GM18502 (cell line): Measurements from ENCODE around the gene CYTL1.
"Not testable (repeated sequence)": the region's sequence is repeated elsewhere in the genome, so short reads cannot be mapped to it uniquely, and the experiment has no call there.

ENCODE experiments used
- ATAC-seq: cut with Tn5 transposase; IDR thresholded peaks from one replicate; pipeline ENCODE4 v1.9.1; 2021; ENCODE audit warnings: mild to moderate bottlenecking; ENCODE audit not compliant: unreplicated experiment, poor library complexity

CYTL1 gene

GRCh38 chr4:5019274-5019673 is at the start of gene CYTL1:
TSS of gene CYTL1 (minus strand) at chr4:5019458. CDS start at chr4:5019445, 13 bp downstream.
- no peak for ATAC-seq

DNA sequence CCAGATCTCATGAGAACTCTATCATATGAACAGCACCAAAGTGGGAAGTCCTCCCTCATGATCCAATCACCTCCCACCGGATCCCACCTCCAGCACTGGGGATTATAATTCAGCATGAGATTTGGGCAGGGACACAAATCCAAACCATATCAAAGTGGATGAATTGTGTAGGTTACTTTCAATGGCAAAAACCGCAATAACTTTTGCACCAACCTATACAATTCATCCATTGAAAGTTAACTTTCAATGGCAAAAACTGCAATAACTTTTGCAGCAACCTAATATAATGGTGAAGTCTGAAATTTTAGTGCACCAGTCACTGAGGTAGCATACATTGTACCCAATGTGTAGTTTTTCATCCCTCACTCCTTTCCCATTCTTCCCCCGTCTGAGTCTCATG is 48.6 kb upstream of the CYTL1 start:
- no peak for ATAC-seq

DNA sequence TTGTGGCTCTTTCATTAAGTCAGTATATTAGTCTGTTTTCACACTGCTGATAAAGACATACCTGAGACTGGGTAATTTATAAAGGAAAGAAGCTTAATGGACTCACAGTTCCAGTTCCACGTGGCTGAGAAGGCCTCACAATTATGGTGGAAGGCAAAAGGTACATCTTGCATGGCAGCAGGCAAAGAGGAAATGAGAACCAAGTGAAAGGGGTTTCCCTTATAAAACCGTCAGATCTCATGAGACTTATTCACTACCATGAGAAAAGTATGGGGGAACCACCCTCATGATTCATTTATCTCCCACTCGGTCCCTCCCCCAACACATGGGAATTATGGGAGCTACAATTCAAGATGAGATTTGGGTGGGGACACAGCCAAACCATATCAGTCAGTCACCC is 47.7 kb upstream of the CYTL1 start:
- ATAC-seq = not testable (repeated sequence)

DNA sequence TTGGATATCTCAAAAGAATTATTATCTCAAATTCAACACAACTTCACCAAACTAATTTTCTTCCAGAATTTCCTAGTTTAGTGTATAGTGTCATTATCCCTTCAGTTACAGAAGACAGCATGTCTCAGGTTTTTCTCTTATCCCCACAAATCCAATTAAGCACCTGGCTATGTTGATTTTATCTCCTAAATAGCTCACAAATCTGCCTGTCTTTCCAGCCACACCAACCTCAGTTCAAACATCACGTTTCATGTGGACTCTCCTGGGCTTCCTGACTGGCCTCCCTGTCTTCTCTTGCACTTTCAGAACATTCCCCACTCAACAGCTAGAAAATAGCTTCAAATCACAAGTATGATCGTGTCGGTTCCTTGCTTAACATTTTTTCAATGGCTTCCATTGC is 46.8 kb upstream of the CYTL1 start:
- no peak for ATAC-seq

GRCh38 chr4:5055411-5055810 is 36.2 kb upstream of the CYTL1 start:
- no peak for ATAC-seq

DNA sequence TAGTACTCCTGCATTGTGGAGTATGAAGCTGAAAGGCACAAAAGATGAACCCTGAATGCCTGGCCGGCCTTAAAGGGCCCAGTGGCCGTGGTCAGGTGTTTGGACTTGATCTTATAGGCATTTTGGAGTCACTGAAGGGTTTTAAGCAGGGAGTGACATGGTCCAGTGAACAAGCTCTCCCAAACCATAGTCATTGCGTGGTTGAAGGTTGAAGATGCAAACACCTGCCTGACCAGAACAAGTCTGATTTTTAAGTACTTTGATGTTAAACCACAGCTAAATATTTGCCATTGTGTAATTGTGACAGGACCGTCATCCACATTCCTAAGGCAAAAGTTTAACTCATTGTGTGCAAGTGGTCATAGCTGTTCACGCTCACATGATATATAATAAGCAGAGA is 35.3 kb upstream of the CYTL1 start:
- no peak for ATAC-seq

DNA sequence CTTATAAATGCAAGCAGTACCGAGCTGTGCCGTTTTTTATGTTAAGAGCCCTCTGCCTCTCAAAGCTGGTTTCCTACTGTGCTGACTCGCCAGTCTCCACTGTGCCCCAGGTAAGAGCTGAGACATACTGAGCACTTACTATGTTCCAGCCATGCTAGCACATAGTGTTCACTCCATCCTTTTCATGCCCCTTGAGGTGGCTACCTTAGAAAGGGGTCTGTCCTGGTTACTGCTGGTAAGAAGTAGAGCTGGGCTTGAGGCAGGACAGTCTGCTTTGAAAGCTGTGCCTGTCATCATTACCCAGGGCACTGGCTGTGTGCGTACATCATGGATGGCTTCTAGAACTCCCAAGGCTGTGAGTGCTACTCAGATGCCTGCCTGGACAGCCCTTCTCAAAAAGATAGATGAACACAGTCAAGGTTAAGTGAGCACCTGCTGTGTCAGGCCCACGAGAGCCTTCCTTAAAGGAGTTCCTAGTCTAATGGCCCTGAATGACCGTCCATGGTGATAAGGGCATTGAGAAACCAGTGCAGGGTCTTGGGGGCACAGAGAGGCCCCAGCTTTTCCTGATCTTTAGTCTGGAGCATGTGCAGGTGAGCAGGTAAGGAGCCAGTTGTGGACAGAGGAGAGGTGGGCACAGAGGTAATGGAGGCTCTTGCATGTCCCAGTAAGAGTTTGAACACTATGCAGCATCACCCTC is 33.6 kb upstream of the CYTL1 start:
- no peak for ATAC-seq

DNA sequence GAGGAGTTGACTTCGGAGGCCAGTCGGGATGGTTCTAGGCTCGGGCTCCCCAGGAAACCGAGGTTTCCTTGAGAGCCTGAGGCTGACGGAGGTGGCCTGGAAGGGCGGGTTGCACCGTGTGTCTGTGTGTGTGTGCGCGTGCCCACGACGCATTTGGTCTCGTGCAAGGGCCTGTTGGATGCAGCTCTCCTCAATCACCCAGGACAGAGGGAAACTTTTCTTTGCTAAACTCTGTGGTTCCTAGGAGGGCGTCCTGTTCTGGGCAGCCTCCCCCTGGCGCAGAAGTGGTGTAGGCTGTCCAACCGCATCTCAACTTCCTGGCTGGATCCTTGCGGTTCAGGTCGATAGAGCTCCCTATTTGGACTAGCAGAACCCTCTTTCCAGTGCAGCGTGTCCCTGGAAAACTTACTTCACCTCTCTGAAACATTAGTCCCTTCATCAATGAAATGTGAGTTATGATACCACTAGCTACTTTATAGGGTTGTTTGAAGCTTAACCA is 33.0 kb upstream of the CYTL1 start:
- ATAC-seq = no peak

- ATAC-seq = peak; percentile 64
These were observed 32.3 kb upstream of the CYTL1 start, which contains the start of gene STK32B for GRCh38 chr4:5051278-5052203. TSS of gene STK32B (plus strand) at chr4:5051480.

- ATAC-seq = peak; percentile 63
These were observed 31.4 kb upstream of the CYTL1 start for GRCh38 chr4:5050520-5051277.

DNA sequence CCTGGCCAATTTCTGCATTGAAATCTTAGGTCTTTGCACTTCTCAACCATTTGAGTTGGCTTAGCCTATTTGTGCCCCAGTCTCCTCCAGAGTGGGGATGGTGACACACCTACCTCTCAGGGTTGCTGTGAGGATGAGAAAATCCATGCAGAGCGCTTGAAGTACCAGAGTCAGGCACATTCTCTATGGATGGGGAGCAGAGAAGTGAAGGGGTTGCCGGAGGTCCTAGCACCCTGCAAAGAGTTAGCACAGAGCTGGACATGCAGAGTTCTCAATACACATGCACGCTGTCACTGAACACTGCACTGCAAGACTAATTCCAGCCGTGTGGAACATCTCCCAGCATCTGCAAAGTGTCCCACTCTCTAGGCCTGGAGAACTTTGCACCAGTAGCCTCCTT is 29.5 kb upstream of the CYTL1 start:
- ATAC-seq = no peak

- no peak for ATAC-seq
These were observed 25.8 kb upstream of the CYTL1 start for GRCh38 chr4:5045097-5045496.

GRCh38 chr4:5044341-5044740 is 25.1 kb upstream of the CYTL1 start:
- no peak for ATAC-seq

DNA sequence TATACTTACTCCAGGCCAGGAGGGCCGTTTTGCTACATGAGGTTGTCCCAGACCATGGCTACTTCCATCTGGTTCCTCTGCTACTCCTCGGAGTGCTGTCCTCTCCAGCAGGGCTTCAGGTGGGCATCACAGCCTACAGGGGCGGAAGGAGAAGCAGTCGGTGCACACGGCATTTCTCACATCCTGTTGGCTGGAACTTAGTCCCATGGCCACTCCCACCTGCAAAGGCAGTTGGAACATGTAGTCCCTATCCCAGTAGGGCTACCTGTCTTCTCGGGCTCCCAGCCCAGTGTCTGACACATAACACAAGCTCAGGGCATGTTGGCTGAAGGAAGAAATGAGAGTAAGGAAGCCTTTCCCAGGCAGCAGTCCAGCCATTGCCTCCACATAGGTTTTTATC is 24.3 kb upstream of the CYTL1 start:
- ATAC-seq = no peak

- no peak for ATAC-seq
These were observed 22.4 kb upstream of the CYTL1 start for GRCh38 chr4:5041699-5042098.

DNA sequence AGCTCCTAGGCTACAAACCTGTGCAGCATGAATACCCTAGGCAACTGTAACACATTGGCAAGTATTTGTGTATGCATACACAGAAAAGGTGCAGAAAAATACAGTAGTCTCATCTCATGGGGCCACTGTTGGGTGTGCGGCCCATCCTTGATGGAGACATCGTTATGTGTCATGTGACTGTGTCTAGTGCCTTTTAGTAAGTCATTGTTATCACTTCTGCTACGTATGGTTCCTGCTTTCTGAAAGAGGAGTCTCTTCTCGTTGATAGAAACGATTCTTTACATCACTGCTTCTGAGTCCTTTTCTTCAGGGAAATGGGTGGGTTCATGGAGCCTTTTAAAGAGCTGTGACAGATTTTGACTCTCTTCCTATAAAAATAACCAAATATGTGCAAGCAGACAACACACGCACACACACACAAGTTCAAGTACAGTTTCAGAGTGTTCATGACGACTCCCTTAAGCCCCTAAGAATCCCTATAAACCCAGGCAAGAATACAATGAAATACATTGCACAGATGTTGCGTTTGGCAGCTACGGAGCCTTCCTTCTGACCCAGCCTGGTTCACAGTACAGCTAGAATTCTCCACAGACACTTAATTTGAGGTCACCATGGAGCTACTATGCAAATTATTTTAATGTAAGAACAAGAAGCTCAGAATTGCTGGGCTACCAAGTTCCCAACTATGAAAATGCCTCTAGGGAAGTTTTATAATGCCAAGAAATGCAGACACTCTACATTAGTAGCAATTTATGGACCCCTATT is 21.8 kb upstream of the CYTL1 start:
- ATAC-seq = no peak

DNA sequence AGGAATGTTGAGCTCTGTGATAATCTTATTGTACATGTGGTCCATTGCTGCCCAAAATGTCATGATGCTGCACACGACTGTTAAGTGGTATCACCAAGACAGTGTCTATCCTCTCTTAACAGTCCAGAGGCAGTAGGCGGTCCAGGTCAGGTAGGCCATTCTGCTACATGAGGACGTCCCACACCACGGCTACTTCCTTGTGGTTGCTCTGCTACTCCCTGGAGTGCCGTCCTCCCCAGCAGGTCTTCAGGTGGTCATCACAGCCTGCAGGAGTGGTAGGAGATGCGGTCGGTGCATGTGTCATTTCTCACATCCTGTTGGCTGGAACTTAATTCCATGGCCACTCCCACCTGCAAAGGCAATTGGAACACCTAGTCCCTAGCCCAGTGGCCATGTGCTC is 20.5 kb upstream of the CYTL1 start:
- no peak for ATAC-seq

GRCh38 chr4:5037553-5038551 is 18.6 kb upstream of the CYTL1 start:
- no peak for ATAC-seq

DNA sequence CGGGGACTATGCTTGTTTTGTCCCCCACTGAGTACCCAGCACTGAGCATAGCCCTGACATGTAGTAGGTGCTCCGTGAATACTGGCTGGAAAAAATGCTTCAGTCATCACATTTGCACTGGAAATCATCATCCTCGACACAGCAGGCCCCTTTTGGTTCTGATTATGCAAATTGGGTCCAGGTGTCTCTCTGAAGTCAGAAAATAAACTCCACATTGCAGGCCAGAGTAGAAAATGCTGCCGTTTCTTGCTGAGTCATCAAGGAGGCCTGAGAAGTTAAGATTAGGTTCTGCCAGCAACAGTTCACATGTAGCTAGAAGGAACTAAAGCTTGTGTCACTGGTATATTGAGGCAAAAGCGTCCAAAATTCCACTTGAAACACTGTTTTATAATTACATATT is 17.0 kb upstream of the CYTL1 start:
- no peak for ATAC-seq
